NCI-H2171 (cell line): ENCODE results near the gene ZNF334.

Experiments
- DNase-seq: peaks from one replicate; lab custom pipeline; 2025; lab: John Stamatoyannopoulos, UW

The ZNF334 gene

DNA sequence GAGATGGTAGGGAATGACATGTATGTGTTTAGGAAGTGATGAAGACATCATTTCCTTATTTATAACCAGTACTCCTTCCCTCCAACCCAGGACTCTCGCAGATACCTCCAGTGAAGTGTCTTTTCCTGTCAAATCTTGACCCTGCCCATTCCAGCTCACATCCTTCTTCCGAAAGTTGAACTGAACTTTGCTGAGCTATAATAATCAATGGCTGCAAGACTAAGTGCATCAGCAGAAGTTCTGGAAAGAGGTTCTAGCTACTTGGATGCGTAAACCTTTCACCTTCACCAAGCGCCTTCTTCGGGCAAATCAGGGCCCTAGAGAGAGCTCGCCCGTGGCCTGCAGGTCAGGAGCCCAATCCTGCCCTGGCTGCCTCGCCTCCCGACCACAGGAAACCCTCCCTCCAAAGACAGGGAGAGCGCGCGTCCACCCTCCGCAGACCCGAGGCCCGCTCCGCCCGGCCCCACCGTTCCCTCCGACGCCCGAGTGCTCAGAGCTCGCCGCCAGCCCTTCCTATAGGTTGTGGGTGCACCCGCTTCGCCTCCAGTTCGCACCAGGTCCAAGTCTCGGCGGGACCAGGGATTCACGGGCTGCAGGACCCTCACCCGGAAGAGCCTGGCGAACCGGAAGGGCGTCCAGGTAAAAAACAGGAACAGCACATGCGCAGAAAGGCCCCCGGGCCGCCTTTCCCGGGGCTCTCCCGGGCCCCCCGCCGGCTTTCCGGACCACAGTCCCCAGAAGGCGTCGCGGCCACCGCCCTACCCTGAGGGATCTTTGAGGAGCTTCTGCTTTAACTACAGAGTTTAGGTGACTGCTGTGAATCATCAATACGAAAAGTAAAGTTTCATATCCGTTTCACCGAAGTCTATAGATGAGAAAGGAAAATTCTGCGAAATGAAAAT lies at the start of gene ZNF334:
TSS of gene ZNF334 (minus strand) at position 617 of the 902 bp plus-strand sequence. CDS start 1,457 bp downstream, outside the sequence.
- peak; percentile 93 for DNase-seq

DNA sequence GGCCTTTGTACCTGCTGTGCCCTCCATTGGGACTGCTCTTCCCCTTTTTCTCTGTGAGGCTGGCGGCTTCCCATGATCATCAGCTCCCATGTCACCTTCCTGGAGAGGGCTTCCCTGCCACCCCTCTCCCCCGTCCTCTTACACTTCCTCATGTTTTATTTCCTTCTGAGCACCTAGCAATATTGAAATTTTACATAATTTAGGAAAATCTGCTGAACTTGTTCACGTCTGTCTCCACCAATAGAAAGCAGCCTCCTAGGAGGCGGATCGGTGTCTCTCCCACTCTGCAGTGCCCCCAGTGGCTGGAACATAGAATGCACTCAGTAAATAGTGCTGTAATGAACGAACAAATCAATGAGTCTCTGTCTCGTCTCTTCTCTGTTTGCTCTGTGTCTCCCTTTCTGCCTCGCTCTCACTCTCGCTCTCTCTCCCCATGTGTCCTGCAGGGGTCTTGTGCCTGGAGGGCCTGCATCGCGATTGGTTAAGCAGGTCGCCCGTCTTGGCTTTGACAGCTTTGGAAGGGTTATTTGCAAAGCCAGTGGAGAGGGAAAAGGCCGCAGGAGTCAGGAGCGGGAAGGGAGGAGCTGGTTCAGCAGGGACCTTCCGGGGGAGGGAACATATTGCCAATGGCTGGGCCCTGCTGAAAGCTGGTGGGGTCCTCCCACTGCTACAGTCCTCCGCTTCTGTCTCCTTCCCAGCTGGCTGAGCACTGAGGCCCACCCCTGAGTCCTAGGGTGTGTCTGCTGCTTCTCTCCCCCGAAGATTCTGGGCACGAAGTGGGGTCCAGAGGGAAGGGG lies 49.2 kb upstream of the ZNF334 start:
- DNase-seq, result peak; percentile 41

DNA sequence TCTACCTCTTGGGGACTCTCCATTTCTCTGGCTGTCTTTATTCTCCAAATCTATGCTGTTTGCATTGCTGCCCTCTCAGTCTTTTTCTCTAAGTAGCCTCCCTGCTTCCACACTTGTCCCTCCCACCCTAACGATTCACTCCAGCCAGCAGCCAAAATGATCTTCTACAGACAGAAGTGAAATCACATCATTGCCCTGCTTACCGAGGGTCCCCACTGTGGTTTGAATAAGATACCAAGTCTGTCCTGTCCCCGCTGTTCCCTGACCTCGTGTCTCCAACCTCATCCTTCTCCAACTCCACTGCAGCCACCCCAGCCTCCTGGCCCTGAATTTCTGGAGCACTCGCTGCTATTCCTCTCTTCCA lies 48.6 kb upstream of the ZNF334 start:
- DNase-seq, result no peak

DNA sequence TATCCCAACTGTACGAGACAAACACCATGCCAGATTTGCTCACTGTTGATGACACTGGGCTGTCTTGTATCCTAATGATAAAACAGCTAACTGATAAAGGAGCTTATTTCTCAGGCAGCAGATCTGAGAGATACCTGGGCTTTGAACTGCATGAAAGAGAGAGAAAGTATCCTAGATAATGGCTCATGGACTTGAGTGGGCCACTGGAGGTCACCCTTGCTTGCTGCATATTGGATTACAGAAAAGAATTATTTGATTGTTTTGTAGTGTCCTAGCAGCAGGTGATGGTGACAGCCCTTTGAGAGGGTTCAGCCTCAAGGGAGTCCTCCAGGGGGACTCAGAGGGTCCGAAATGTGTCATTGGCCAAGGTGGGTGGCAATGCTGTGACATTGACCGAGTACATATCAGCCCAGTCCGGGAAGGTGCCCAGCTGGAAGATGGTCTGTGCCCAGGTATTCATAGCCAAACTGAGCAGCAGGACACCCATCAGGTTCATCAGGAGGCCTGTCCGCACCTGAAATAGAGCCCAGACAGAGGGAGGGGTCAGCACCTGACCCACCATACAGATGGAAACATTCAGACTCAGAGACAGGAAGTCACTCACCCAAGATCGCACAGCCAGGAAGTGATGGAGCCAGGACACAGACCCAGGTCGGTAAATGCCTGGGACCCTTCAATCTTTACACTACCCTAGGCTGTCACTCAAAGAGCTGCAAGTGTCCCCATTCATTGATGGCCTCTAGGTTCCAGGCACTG lies 46.5 kb upstream of the ZNF334 start:
- DNase-seq, result no peak

DNA sequence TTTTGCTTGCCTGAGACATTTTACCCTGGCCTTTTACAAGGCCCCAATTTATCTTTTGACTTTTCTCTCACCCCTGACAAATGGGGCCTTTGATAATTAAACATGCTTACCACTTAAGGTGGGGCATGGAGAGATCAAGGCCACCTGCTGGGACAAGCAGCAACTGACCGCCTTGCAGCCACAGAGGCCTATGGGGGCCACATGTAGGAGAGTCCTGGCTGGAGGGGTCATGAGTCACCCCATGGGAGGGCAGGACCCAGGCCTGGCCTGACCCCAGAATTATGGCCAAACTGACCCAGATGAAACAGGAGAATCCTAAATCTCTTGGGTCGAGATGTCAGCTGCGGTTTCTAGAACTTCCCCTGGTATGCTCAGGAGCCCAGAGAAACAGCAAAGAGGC lies 45.6 kb upstream of the ZNF334 start:
- no peak for DNase-seq

DNA sequence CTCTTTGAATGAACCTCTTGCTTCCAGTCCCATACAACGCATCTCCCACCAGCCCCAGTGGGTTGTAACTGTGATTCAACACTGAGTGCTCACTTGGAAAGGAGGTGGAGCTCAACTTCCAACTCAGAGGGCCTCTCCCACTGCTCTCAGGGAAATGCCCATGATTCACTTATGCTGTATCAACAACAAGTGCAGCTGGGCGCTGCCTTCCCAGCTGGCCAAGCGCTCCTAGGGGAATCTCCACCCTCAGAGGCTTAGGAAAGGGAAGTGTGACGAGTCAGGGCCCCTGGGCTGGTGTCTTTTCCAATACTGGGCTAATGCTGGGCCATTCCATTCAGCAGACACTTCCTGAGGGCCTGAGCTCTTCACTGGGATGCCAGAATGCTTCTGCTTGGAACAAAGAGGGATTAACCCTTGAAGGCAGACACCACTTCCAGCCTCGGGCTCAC lies 45.2 kb upstream of the ZNF334 start:
- DNase-seq, result peak; percentile 47

DNA sequence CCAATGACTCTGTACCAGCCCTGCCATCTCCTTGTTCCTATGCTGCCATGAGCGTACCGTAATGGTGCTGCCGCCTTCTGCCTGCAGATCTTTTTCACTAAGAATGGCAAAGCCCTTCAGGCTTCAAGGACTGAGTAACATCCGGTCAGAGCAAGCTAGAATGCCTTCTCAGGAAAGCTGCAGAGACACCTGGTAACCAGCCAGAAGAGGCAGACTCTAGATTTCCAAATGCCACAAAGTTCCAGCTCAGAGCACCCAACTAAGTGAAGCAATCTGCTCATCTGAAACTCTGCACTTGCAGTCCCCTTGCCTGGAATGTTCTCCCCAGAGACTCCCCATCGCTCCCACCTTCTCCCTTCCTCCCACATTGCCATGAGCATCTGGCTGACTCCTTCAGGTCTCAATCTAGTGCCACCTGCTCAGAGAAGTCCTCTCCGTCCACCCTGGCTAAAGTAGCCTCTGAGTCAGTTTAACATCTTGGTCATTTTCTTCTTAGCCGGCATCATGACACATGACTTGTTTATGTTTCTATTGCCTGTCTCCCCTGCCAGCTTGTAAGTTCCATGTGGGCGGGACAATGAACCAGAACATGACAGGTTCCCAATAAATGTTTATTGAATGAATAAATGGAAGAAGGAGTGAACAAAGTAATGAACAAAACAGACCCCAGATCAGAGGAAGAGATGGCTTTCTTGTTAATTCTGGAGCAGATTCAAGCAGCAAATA lies 44.0 kb upstream of the ZNF334 start:
- DNase-seq, result peak; percentile 7

DNA sequence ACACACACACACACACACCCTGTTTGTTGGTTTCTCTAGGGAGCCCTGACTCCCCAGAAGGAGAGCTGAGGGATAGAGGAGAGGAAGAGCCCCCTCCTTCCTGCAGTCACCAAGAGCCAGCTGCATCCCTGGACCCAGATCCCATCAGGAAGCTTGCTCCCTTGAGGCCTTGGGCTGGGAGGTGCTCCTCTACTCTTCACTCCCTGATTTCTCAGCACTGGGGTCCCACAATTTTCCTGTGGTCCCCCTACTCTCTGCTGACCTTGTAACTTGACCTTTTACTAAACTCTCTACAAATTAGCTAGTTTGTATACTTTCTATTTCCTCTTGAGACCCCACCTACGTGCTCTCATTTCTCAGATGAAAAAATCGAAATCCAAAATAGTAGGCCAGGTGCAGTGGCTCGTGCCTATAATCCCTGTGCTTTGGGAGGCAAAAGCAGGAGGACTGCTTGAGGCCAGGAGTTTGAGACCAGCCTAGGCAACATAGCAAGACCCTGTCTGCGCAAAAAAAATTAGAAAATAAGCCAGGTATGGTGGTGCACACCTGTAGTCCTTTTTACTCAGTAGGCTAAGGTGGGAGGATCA lies 42.1 kb upstream of the ZNF334 start:
- no peak for DNase-seq

DNA sequence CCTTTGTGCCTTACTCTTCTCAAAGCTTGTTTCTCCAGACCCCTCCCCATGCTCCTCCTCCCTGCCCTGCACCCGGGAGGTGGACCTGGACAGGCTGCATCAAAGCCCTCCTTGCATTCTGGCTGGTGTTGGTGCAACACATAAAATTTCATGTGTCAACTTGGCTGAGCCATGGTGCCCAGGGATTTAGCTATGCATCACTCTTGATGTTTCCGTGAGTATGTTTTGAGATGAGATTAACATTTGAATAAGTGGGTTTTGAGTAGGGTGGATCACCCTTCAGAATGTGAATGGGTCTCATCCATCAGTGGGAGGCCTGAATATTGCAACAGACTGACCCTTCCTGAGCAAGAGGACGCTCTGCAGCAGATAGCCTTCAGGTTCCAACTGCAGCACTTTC lies 41.5 kb upstream of the ZNF334 start:
- no peak for DNase-seq

DNA sequence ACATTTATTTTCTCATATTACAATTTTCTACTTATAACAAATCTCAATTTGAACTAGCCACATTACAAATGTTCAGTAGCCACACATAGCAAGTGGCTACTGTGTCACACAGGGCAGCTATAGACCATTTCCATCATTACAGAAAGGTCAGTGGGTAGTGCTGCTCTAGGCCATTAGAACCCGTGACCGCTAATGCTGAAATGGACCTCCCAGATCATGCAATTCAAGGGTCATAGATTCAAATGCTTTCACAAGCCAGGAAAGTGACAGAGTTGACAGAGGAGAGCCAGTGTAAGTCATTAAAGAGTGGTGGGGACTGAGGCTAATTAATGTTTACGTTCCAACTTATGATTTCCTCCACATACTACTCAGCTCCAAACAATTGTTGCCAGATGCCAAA lies 40.6 kb upstream of the ZNF334 start:
- no peak for DNase-seq

DNA sequence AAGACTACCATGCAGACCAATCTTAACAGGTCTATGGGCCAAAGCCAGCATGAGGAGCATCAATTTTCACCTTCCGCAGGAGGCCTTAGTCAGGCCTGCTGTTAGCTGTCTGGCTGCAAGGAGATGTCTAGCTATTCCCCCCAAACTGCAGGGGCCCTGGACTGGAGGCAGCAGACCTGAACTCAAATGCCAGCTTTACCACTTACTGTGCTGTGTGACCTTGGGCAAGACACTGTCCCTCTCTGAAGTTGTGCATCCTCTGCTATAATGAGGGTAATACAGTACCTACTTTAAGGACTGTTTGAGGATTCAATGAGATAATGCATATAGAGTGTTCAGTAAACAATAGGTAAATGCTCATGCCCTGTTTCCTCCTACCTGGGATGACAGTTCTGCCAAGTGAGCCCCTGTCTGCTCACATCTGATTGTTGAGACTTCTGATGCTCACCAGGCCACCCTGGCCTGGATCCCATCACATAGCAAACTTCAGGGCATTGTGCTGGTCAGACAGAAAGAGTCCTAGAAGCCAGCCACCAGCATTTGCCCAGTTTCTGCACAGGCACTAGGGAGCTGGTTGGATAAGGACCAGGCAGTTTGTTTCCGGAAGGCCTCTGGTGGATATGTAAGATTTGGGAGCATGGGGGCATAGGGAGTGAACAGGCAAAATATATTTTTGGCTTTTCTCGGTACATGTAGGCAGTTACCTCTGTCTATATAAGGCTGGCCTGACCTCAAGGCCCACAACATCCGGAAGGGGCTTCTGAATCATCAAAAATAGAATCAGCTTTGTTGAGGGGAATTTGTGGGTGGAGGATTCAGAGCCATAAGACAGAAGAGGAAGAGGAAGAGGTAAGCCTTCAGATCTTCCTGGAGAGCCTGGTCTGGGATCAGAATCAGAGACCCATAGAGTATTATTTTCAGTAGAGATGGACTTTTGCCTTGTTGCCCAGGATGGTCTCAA lies 39.4 kb upstream of the ZNF334 start:
- no peak for DNase-seq

DNA sequence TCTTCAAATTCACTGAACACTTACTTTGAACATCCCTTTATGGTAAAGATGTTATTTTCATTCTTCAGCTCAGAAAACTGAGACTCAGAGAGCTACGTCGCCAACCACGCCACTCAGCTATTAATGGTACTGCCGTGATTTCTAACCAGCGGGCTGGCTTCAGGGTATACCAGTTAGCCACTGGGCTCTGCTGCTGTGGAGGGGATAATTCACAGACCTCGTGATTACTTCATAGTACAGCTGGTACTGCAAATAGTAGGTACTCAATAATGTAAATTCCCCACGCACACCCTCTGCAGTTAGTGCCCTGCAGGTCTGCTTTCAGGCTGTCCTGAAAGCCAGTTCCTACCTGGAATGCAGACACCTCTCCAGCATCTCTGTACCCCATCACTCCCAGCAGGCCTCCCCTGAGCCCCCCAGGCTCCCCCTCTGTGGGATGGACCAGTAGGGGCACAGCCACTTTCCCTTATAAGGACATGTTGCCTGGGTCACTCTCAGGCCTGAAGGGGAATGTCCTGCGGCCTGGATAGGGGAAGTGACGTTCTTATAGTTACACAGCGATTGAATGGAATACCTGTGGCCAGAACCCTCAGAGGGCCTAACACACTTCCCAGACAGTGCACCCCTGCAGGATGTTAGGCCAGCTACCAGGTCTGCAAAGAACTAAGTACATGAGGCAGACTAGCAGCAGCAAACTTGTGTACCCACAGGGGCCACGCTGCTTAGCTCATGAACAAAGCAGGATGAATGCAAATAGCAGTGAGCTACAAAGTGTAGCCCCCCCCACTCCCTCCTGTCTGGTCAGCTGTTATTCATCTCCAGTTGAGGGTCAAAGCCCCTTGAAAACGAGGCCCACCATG lies 38.4 kb upstream of the ZNF334 start:
- no peak for DNase-seq

DNA sequence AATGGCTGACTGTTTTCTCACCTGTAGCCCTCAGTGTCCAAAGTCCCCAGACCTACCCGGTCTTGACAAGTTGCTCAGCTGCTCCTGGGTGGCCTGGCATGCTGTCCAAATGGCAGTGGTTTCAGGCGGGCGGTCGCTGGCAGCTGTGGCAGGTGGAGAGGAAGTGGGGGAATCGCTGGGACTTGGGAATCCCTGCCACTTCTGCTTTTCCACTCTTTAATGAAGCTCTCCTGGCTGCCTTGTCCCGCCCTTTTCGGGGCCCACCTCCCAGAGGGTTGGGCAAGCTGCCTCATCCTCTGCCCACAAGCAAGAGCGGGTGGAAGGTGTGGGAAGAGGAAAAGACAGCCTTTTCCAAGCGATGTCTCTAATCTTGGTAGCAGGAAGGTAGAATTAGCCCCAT lies 37.1 kb upstream of the ZNF334 start, which contains the start of gene OCSTAMP:
TSS of gene OCSTAMP (minus strand) at position 194 of the 400 bp plus-strand sequence. CDS start at position 100, 94 bp downstream.
- no peak for DNase-seq

DNA sequence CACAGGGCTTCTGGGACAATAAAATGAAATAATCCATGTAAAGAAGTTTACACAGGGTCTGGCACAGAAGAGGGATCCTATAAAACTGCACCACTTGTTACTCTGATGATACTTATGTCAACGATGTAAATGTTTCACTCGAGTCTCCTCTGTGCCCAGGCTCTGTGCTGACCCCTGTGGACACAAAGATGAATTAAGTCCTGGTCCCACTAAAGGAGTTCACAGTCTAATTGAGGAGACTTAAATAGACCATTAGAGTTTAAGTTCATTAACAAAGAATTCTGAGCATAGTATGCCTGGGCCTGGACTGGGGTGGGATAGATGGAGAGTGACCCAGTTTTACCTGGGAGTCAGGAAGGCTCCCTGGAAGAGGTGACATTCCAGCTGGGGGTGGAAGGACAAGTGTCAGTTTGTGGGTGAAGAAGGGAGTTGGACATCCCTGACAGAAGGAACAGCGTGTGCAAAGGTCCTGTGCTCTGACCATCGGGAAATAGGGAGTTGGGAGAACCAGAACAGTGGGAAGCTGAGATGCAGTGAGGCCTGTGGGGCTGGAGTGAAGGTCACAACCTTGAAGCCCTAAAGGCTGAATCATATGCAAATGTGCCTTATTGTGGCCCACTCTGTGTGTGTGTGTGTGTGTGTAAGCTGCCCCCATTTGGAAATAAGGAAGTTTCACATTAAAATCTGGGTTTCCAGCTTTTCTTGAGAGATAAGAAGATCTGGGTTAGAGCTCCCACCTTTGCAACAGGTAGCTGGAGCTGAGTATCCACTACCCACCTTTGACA lies 36.0 kb upstream of the ZNF334 start:
- no peak for DNase-seq

DNA sequence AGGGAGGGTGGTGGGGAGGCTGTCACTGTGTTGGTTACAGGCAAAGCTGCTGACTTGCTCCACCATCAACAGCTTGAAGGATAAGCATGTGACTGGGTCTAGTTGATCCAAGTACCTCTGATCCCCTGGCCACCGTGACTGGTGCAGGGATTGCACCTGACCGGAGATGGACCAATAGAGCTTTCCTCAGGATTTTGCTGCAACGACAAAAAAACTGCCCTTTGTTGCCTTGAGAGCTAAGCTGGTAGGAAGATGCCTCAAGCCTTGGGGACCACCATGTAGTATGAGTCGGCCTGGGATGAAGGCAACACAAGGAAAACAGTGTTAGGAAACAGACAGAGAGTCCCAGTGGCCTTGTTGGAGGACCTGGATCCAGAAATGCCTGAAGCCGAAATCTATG lies 35.3 kb upstream of the ZNF334 start:
- no peak for DNase-seq

DNA sequence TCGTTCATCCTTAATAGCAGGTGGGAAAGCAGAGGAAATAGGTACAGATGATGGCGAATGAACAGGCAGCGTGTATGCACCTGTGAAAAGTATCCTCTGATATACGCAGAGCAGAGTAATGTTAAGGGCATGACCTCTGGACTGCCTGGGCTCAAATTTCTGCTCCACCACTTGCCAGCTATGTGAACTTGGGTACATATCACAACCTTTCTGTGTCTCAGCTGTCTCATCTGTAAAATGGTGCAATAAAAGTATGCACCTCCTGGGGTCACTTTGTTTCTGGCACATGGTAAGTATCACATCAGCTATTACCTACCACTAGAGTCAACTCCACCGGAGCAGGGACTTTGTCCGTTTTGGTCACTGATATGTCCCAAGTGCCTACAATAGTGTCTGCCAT lies 34.6 kb upstream of the ZNF334 start:
- no peak for DNase-seq

DNA sequence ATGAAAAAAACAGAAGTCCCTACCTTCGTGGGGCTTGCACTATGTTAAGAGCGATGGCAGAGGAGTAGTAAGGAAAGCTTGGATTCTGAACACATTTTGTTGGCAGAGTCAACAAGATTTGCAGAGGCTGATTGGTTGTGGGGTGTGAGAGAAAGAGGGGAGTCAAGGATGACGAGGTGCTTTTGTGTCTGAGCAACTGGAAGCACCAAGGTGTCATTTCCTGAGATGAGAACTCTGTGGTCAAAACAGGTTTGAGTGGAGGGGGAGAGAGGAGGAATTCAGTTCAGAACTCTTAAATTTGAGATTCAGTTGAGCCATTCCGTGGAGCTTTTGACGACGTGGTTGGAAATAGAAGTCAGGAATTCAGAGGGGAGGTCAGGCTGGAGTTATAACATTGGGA lies 33.6 kb upstream of the ZNF334 start:
- no peak for DNase-seq

DNA sequence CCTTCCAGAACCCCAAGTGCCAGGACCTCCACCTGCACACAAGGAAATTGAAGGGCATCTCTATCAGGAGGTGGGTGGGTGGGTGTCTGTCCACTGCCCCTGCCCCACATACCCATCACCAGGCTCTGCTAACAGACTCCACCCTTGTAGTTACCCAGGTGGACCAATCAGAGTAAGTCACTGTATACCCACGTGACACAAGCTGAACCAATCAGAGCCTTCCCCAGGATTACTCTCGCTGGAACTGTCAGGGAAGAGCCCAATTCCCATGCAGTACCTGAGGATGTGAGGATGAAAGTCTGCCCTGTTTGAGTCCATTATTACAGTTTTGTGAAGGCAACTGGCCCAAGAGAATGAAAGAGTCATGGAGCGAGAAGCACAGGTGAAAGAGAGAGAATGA lies 32.9 kb upstream of the ZNF334 start:
- DNase-seq, result no peak
